Measurements from ENCODE around the gene RASSF10. TPM values are rescaled to one million over a fixed set of nuclear protein-coding genes. Genes with fewer than 3 reads are reported as not detected.

The RASSF10 gene
- total RNA-seq, 1 experiment from 2014 or later: not detected

- Histone ChIP-seq H3K4me2 (ENCODE audit: low read length) (peak overlapping the region; percentile 10), H4K20me1 (ENCODE audit: low read length) (no peaks in the 10 kb centered on the region), H3K4me1 (ENCODE audit: insufficient read depth, low read length) (peaks cover 25% of the 10 kb centered on the region), H3K36me3 (ENCODE audit: low read depth, low read length) (no peaks in the 10 kb centered on the region), H3K79me2 (ENCODE audit: low read length) (no peaks in the 10 kb centered on the region), H3F3A (ENCODE audit: low read length, unreplicated experiment) (no peaks in the 10 kb centered on the region), H2AFZ (ENCODE audit: low read length) (no peak overlapping the region), H3K4me3 (ENCODE audit: low read length) (no peak overlapping the region), H3K9me3 (ENCODE audit: low read length) (no peaks in the 10 kb centered on the region), H3K27ac (ENCODE audit: low read length) (no peak overlapping the region), H3K9ac (ENCODE audit: low read length) (no peak overlapping the region), H3K27me3 (ENCODE audit: low read length) (no peaks in the 10 kb centered on the region), H3K9me2 (replicated peaks; ENCODE audit: low read length) (no peaks in the 10 kb centered on the region)
- no peak for TF ChIP-seq EZH2phosphoT487 (IDR thresholded peaks at IDR 0.05; ENCODE audit: borderline replicate concordance, low read length)
- TF ChIP-seq CTCF (conservative IDR thresholded peaks at IDR 0.05; ENCODE audit: low read depth, low read length): no peak
- TF ChIP-seq EZH2 (IDR thresholded peaks at IDR 0.05; ENCODE audit: low read length, unreplicated experiment): no peak
- DNase-seq: peak; percentile 46
- no TSS peak for BruUV-seq (replicated peaks)
- POLR2A ChIA-PET (ENCODE audit: unreplicated experiment): no interaction called here
- no peak for ATAC-seq
- CTCF ChIA-PET: no interaction called here
- intact Hi-C loops (cut with micrococcal nuclease): no loop called here
Measured at GRCh38 chr11:13051257-13051656, 42.1 kb downstream of the RASSF10 start.

GRCh38 chr11:13052130-13052571 lies 43.0 kb downstream of the RASSF10 start:
- H3K27me3 ChIP-seq (ENCODE audit: low read length): no peaks in the 10 kb centered on the region
- H4K20me1 ChIP-seq (ENCODE audit: low read length): no peaks in the 10 kb centered on the region
- no peak overlapping the region for H3K4me3 ChIP-seq (ENCODE audit: low read length)
- peak; percentile 81 for DNase-seq
- peak; percentile 31; the same call in 1 of the 2 replicates for ATAC-seq
- TF ChIP-seq CTCF (conservative IDR thresholded peaks at IDR 0.05; ENCODE audit: low read depth, low read length): no peak
- TF ChIP-seq EZH2 (IDR thresholded peaks at IDR 0.05; ENCODE audit: low read length, unreplicated experiment): no peak
- TF ChIP-seq EZH2phosphoT487 (IDR thresholded peaks at IDR 0.05; ENCODE audit: borderline replicate concordance, low read length): no peak
- peaks cover 25% of the 10 kb centered on the region for H3K4me1 ChIP-seq (ENCODE audit: insufficient read depth, low read length)
- H3F3A ChIP-seq (ENCODE audit: low read length, unreplicated experiment): no peaks in the 10 kb centered on the region
- no peaks in the 10 kb centered on the region for H3K36me3 ChIP-seq (ENCODE audit: low read depth, low read length)
- no peaks in the 10 kb centered on the region for H3K9me2 ChIP-seq (replicated peaks; ENCODE audit: low read length)
- no TSS peak for BruUV-seq (replicated peaks)
- POLR2A ChIA-PET (ENCODE audit: unreplicated experiment): no interaction called here
- CTCF ChIA-PET: no interaction called here
- H3K9ac ChIP-seq (ENCODE audit: low read length): no peak overlapping the region
- intact Hi-C loops (cut with micrococcal nuclease): no loop called here
- no peaks in the 10 kb centered on the region for H3K79me2 ChIP-seq (ENCODE audit: low read length)
- H2AFZ ChIP-seq (ENCODE audit: low read length): peak overlapping the region; percentile 31; the same call in 1 of the 2 replicates
- H3K4me2 ChIP-seq (ENCODE audit: low read length): peak overlapping the region; percentile 52
- H3K27ac ChIP-seq (ENCODE audit: low read length): no peak overlapping the region
- H3K9me3 ChIP-seq (ENCODE audit: low read length): no peaks in the 10 kb centered on the region

- TF ChIP-seq EZH2phosphoT487 (IDR thresholded peaks at IDR 0.05; ENCODE audit: borderline replicate concordance, low read length) (no peak), CTCF (conservative IDR thresholded peaks at IDR 0.05; ENCODE audit: low read depth, low read length) (no peak), EZH2 (IDR thresholded peaks at IDR 0.05; ENCODE audit: low read length, unreplicated experiment) (no peak)
- H3K4me2 ChIP-seq (ENCODE audit: low read length): no peak overlapping the region
- H3K9me3 ChIP-seq (ENCODE audit: low read length): no peaks in the 10 kb centered on the region
- no peak for ATAC-seq
- H2AFZ ChIP-seq (ENCODE audit: low read length): no peak overlapping the region
- ChIA-PET CTCF (interaction anchor here (0.5 kb wide), 1 partner anchor 85 kb away, joined by 3 read pairs; no protein-coding TSS in a partner anchor), POLR2A (ENCODE audit: unreplicated experiment) (no interaction called here)
- intact Hi-C loops (cut with micrococcal nuclease): no loop called here
- no peaks in the 10 kb centered on the region for H3K27me3 ChIP-seq (ENCODE audit: low read length)
- H3K4me1 ChIP-seq (ENCODE audit: insufficient read depth, low read length): peaks cover 25% of the 10 kb centered on the region
- no peak for DNase-seq
- no peaks in the 10 kb centered on the region for H3K79me2 ChIP-seq (ENCODE audit: low read length)
- no peak overlapping the region for H3K9ac ChIP-seq (ENCODE audit: low read length)
- H3K36me3 ChIP-seq (ENCODE audit: low read depth, low read length): no peaks in the 10 kb centered on the region
- H4K20me1 ChIP-seq (ENCODE audit: low read length): no peaks in the 10 kb centered on the region
- no peak overlapping the region for H3K27ac ChIP-seq (ENCODE audit: low read length)
- no peaks in the 10 kb centered on the region for H3K9me2 ChIP-seq (replicated peaks; ENCODE audit: low read length)
- BruUV-seq (replicated peaks): no TSS peak
- no peaks in the 10 kb centered on the region for H3F3A ChIP-seq (ENCODE audit: low read length, unreplicated experiment)
- H3K4me3 ChIP-seq (ENCODE audit: low read length): no peak overlapping the region
Measured at GRCh38 chr11:13053255-13053917, 44.3 kb downstream of the RASSF10 start.

Data from PC-3 (cell line).